ENCODE measurements around the gene THRB. TPM values are rescaled to one million over a fixed set of nuclear protein-coding genes. Genes with fewer than 3 reads are reported as not detected.

Gene THRB
- total and polyA plus RNA-seq, 9 of the 15 experiments (the other 6 are each of a cell fraction or from before 2014, with no cell fraction given) = 1.7 to 14.9 (median 6.9) TPM

- no peak for TF ChIP-seq ZBTB34 (CRISPR knock-in tag; IDR thresholded peaks at IDR 0.05)
- no peak for TF ChIP-seq IFI16 (CRISPR knock-in tag; IDR thresholded peaks at IDR 0.05)
- 0 out of 2 replicates have a peak, but pooled peaks have one; percentile 8 for TF ChIP-seq EHMT2 (IDR thresholded peaks at IDR 0.05)
- peak; percentile 57 for TF ChIP-seq MAFG (tag; conservative IDR thresholded peaks at IDR 0.05)
- TF ChIP-seq PRMT5 (CRISPR knock-in tag; IDR thresholded peaks at IDR 0.05) = no peak
- no peak for TF ChIP-seq MAZ (CRISPR knock-in tag; conservative IDR thresholded peaks at IDR 0.05 in 1 of 2, IDR thresholded peaks at IDR 0.05 in 1 of 2)
- TF ChIP-seq RBM17 (IDR thresholded peaks at IDR 0.05; ENCODE audit: borderline replicate concordance, low read depth, low read length) = no peak
Measured at GRCh38 chr3:24067483-24067882, 427.2 kb downstream of the THRB start (continued).

MicroRNAs encoded within 50 kb of the gene (microRNA counts, 767-probe panel; counts per million panel counts)
- 1,779 counts per million, percentile 46 among the panel's probes with 10 or more counts for microRNA hsa-miR-4792

Small RNA genes lying within 50 kb of the gene (microRNA-seq; reads per million reads assigned to microRNA genes)
- 0.36 reads per million for gene MIR4792 (ENCODE audit: borderline microRNAs expressed)

Small RNA genes lying within 50 kb of the gene (small RNA-seq; reads per million reads assigned to genes)
- gene MIR4792 = not detected

Measured in K562 (cell line).